Neural crest cell (in vitro differentiated cells): Measurements from ENCODE around the gene TMPRSS11F. TPM values are rescaled to one million over a fixed set of nuclear protein-coding genes. Genes with fewer than 3 reads are reported as not detected.

Experiments
- DNase-seq: peaks from one replicate; pipeline ENCODE4 v3.0.0; 2021; ENCODE audit warnings: low read depth, mixed read lengths, low spot score
- H3K27ac Mint-ChIP-seq: one replicate; pipeline ENCODE4 v1.8.0; 2021; ENCODE audit warnings: mild to moderate bottlenecking, mixed read lengths; ENCODE audit not compliant: unreplicated experiment
- H3K27me3 Mint-ChIP-seq: 2 replicates; pipeline ENCODE4 v1.8.0; 2021; ENCODE audit warnings: low read depth, mild to moderate bottlenecking, mixed read lengths
- H3K36me3 Mint-ChIP-seq: 2 replicates; pipeline ENCODE4 v1.8.0; 2021; ENCODE audit warnings: low read depth, mild to moderate bottlenecking, mixed read lengths
- H3K4me1 Mint-ChIP-seq: 2 replicates; pipeline ENCODE4 v1.8.0; 2021; ENCODE audit warnings: mixed read lengths
- H3K4me3 Mint-ChIP-seq: one replicate; pipeline ENCODE4 v1.8.0; 2021; ENCODE audit warnings: mild to moderate bottlenecking, mixed read lengths
- H3K9me3 Mint-ChIP-seq: 2 replicates; pipeline ENCODE4 v1.8.0; 2021; ENCODE audit warnings: mixed read lengths
- CTCF ChIP-seq: fragments of 200-600 bp; sonication (generic); conservative IDR thresholded peaks from 2 replicates; pipeline ENCODE4 v1.5.0; 2021; ENCODE audit warnings: antibody characterized with exemption, mild to moderate bottlenecking
- total RNA-seq: library from RNA; stranded (reverse); gene quantifications from 2 replicates; pipeline ENCODE4 v1.2.1, GENCODE V29; 2021

The TMPRSS11F gene
- total RNA-seq, 1 donor from 2014 or later = not detected

GRCh38 chr4:68167706-68168105 is 38.0 kb upstream of the TMPRSS11F start:
- Mint-ChIP-seq H3K4me3 (no peak overlapping the region), H3K27ac (no peak overlapping the region), H3K9me3 (peaks cover 3% of the 10 kb centered on the region), H3K4me1 (no peaks in the 10 kb centered on the region), H3K36me3 (no peaks in the 10 kb centered on the region), H3K27me3 (peaks cover 10% of the 10 kb centered on the region)
- TF ChIP-seq CTCF = no peak
- no peak for DNase-seq

GRCh38 chr4:68167166-68167565 is 37.5 kb upstream of the TMPRSS11F start:
- H3K4me1 Mint-ChIP-seq = no peaks in the 10 kb centered on the region
- H3K4me3 Mint-ChIP-seq = no peak overlapping the region
- no peak for TF ChIP-seq CTCF
- no peaks in the 10 kb centered on the region for H3K36me3 Mint-ChIP-seq
- peaks cover 3% of the 10 kb centered on the region for H3K9me3 Mint-ChIP-seq
- DNase-seq = no peak
- H3K27me3 Mint-ChIP-seq = peaks cover 10% of the 10 kb centered on the region
- H3K27ac Mint-ChIP-seq = no peak overlapping the region

GRCh38 chr4:68163754-68164153 is 34.1 kb upstream of the TMPRSS11F start:
- peaks cover 6% of the 10 kb centered on the region for H3K9me3 Mint-ChIP-seq
- H3K27ac Mint-ChIP-seq = no peak overlapping the region
- H3K4me1 Mint-ChIP-seq = no peaks in the 10 kb centered on the region
- DNase-seq = no peak
- no peak overlapping the region for H3K4me3 Mint-ChIP-seq
- no peak for TF ChIP-seq CTCF
- peaks cover 10% of the 10 kb centered on the region for H3K27me3 Mint-ChIP-seq
- H3K36me3 Mint-ChIP-seq = no peaks in the 10 kb centered on the region

GRCh38 chr4:68162196-68162595 is 32.5 kb upstream of the TMPRSS11F start:
- Mint-ChIP-seq H3K4me1 (no peaks in the 10 kb centered on the region), H3K4me3 (no peak overlapping the region), H3K36me3 (no peaks in the 10 kb centered on the region), H3K27ac (no peak overlapping the region), H3K27me3 (peaks cover 6% of the 10 kb centered on the region), H3K9me3 (peaks cover 6% of the 10 kb centered on the region)
- no peak for DNase-seq
- no peak for TF ChIP-seq CTCF

GRCh38 chr4:68152411-68152810 is 22.7 kb upstream of the TMPRSS11F start:
- Mint-ChIP-seq H3K4me3 (no peak overlapping the region), H3K36me3 (peaks cover 2% of the 10 kb centered on the region), H3K27ac (no peak overlapping the region), H3K9me3 (peaks cover 2% of the 10 kb centered on the region), H3K4me1 (no peaks in the 10 kb centered on the region), H3K27me3 (no peaks in the 10 kb centered on the region)
- TF ChIP-seq CTCF = no peak
- DNase-seq = no peak
